Measurements from ENCODE around the gene TBX4.

GRCh38 chr17:61462719-61463315 is 10.6 kb downstream of the TBX4 start:
- TF ChIP-seq CTCF (IDR thresholded peaks at IDR 0.05 in 4 of 5, conservative IDR thresholded peaks at IDR 0.05 in 1 of 5) (no peak), POLR2A (IDR thresholded peaks at IDR 0.05) (no peak)

Data from gastrocnemius medialis (tissue), 4 donors.